HG03139 (cell line): ENCODE measurements around the gene MOCS2.

Experiments used
- ATAC-seq: cut with Tn5 transposase; IDR thresholded peaks from one replicate; pipeline ENCODE4 v1.9.1; 2021; ENCODE audit not compliant: unreplicated experiment

The MOCS2 gene

DNA sequence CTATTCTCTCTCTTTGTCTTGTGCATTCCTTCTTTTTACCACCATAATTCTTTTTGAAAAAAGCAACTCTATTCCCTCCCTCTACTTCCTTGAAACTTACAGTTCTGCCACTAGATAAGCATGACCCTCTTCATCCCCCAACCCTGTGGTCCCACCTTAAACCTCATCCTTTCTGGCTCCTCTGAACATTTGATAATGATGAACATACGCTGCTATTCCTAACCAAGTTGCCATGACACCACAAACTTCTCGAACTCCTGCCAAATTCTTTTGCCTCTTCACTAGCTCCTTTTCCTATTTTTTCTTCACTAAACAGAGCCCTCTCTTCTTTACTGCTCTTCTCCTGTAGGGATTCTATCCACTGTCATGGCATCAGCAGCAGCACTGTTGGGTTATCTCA, 57.1 kb downstream of the MOCS2 start:
- ATAC-seq, result no peak

DNA sequence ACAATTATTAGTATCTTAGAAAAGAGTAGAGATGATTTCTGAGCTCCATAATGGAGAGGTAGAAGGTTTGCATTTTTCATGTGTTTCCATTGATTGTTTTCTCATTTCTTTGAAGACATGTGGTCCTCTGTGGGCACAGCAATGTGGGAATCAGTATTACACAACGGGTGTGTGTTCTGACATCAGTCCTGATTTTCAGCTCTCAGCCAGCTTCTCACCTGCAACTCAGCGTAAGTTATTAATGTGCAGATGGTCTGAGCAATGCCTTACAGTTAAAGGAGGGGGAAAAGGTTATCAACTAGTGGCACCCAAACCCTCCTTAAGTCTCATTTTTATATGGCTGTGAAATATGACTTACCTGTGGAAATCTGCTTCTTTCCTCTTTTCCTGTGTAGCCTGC, 61.3 kb downstream of the MOCS2 start:
- ATAC-seq, result no peak
